HepG2 (cell line): ENCODE data around the gene SPRYD3. TPM values are rescaled to one million over a fixed set of nuclear protein-coding genes. Genes with fewer than 3 reads are reported as not detected.
A peak's percentile ranks its signal among the peaks of the same experiment; 100 is the strongest.

ENCODE experiments used
- ADNP ChIP-seq: sonication (generic); formaldehyde crosslinking; IDR thresholded peaks from 2 replicates; pipeline ENCODE4 v1.4.0; 2020; ENCODE audit warnings: missing genetic modification reagents
- AHDC1 ChIP-seq: sonication (generic); formaldehyde crosslinking; IDR thresholded peaks from 2 replicates; pipeline ENCODE4 v1.5.1; 2020; ENCODE audit warnings: mild to moderate bottlenecking, missing genetic modification reagents, borderline replicate concordance
- DZIP1 ChIP-seq: sonication (generic); formaldehyde crosslinking; IDR thresholded peaks from 2 replicates; pipeline ENCODE4 v1.5.0; 2020; ENCODE audit warnings: mild to moderate bottlenecking, missing genetic modification reagents
- PATZ1 ChIP-seq: sonication (generic); formaldehyde crosslinking; IDR thresholded peaks from 2 replicates; pipeline ENCODE4 v1.4.0; 2020; ENCODE audit warnings: missing genetic modification reagents
- PAXIP1 ChIP-seq: sonication (generic); formaldehyde crosslinking; conservative IDR thresholded peaks from 2 replicates; pipeline ENCODE4 v1.4.0; 2020; ENCODE audit warnings: mild to moderate bottlenecking, missing genetic modification reagents, moderate library complexity
- POLR2G ChIP-seq: fragments of 200-400 bp; formaldehyde crosslinking; IDR thresholded peaks from 2 replicates; pipeline ENCODE4 v1.6.1; 2018; ENCODE audit warnings: mild to moderate bottlenecking, low read depth, low read length, moderate library complexity
- SOX6 ChIP-seq, 2 experiments: fragments of 450-650 bp in 1 of 2; sonication (generic) in 1 of 2; formaldehyde crosslinking in 1 of 2; IDR thresholded peaks; 2 replicates each; pipeline versions ENCODE4 v1.4.0 to v1.6.1; 2017 to 2020; ENCODE audit warnings: antibody characterized with exemption in 1 of 2, mild to moderate bottlenecking in 1 of 2, missing genetic modification reagents in 1 of 2
- TAF1 ChIP-seq: sonication (generic); formaldehyde crosslinking; IDR thresholded peaks from 2 replicates; pipeline ENCODE4 v1.4.0; 2020; ENCODE audit warnings: missing genetic modification reagents
- TEAD2 ChIP-seq: sonication (generic); formaldehyde crosslinking; IDR thresholded peaks from 2 replicates; pipeline ENCODE4 v1.9.0; 2021; ENCODE audit warnings: missing genetic modification reagents
- TOPORS ChIP-seq: sonication (generic); formaldehyde crosslinking; IDR thresholded peaks from 2 replicates; pipeline ENCODE4 v1.8.0; 2023; ENCODE audit warnings: mild to moderate bottlenecking, missing genetic modification reagents
- ZBTB26 ChIP-seq: IDR thresholded peaks from 2 replicates; pipeline ENCODE4 v1.6.1; 2016; ENCODE audit warnings: missing compliant biosample characterization, missing genetic modification reagents, borderline replicate concordance
- polyA plus RNA-seq, 8 experiments: library from polyadenylated mRNA; depleted of rRNA in 3 of 8; stranded (reverse) in 7 of 8; unstranded in 1 of 8; fragments of >200 nt; fragmentation: Illumina TruSeq in 4 of 8; extraction: Trizol in 4 of 8; gene quantifications; 2 replicates each; pipeline versions ENCODE4 v1.2.1 to v1.2.3, GENCODE V29; 2011 to 2016; ENCODE audit warnings: low read depth in 4 of 8, missing spikeins in 1 of 8, mixed read lengths in 1 of 8; ENCODE audit not compliant: insufficient read depth in 1 of 8
- total RNA-seq, 5 experiments: library from RNA; depleted of rRNA; stranded (reverse); fragments of >200 nt; fragmentation: Illumina TruSeq; extraction: Trizol; gene quantifications; 2 replicates each; pipeline ENCODE4 v1.2.3, GENCODE V29; 2016; ENCODE audit warnings: low read depth in 1 of 5

Gene SPRYD3
- total and polyA plus RNA-seq, 2 of the 13 experiments (the other 11 are each of a cell fraction or from before 2014, with no cell fraction given), result 9.0 to 9.2 TPM

GRCh38 chr12:53101931-53102781 lies 23.0 kb upstream of the SPRYD3 start (continued):
- TF ChIP-seq PAXIP1 (peak; percentile 88), TOPORS (no peak), DZIP1 (peak; percentile 31; the same call in 1 of the 2 replicates), TEAD2 (CRISPR knock-in tag) (no peak), TAF1 (CRISPR knock-in tag) (peak; percentile 48; the same call in 1 of the 2 replicates), PATZ1 (CRISPR knock-in tag) (peak; percentile 28), SOX6 (IDR thresholded peaks at IDR 0.05) (no peak), SOX6 (CRISPR knock-in tag; IDR thresholded peaks at IDR 0.05) (peak; percentile 2; the same call in 1 of the 2 replicates), ADNP (no peak), AHDC1 (CRISPR knock-in tag) (peak; percentile 58; the same call in 1 of the 2 replicates), ZBTB26 (0 out of 2 replicates have a peak, but pooled peaks have one; percentile 20), POLR2G (peak; percentile 64)
